Stimulated activated CD4-positive, alpha-beta T cell treated with anti-CD3 and anti-CD28 coated beads, Interleukin-1b, Interleukin-23, amount 100 ng/mL, for 1 hour (primary cell): Measurements from ENCODE around the gene PNN.
A peak's percentile ranks its signal among the peaks of the same experiment; 100 is the strongest.
"Not testable (repeated sequence)": the region's sequence is repeated elsewhere in the genome, so short reads cannot be mapped to it uniquely, and the experiment has no call there.

ENCODE experiments used
- DNase-seq, 2 donors: peaks; one replicate each; pipeline ENCODE4 v3.0.0-alpha.2; 2020; ENCODE audit warnings: low read depth in 2 of 2

Gene PNN

DNA sequence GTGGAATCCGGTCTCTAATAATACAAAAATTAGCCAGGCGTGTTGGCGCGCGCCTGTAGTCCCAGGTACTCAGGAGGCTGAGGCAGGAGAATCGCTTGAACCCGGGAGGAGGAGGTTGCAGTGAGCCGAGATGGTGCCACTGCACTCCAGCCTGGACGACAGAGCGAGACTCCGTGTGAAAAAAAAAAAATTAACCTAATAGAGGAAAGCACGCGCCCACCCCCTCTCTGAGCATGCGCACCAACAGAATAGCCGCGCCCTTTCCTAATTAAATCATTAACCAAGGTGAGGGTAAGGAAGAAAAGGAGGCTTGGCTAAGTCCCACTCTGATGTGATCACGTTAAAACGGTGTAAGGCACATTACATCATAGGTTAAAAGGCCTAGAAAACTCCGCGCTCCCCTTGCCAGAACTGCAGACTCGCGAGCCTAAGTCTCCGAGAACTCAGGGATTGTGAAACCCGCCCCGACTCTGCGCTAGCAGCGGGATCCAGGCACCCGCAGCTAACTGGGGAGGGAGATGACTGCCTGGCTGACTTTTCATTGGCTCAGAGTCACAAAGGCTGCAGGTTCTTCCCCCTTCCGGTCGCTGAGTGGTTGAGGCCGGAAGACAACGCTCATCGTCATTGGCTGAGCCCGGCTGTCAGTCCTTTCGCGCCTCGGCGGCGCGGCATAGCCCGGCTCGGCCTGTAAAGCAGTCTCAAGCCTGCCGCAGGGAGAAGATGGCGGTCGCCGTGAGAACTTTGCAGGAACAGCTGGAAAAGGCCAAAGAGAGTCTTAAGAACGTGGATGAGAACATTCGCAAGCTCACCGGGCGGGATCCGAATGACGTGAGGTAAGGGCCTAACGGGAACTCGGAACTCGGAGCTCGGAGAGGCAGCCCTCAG is at the start of gene PNN:
Gene PNN (plus strand): TSS at position 695 of the 885 bp plus-strand sequence. CDS start 26 bp downstream, at position 721.
- peak; percentile 78 to 88 for DNase-seq

DNA sequence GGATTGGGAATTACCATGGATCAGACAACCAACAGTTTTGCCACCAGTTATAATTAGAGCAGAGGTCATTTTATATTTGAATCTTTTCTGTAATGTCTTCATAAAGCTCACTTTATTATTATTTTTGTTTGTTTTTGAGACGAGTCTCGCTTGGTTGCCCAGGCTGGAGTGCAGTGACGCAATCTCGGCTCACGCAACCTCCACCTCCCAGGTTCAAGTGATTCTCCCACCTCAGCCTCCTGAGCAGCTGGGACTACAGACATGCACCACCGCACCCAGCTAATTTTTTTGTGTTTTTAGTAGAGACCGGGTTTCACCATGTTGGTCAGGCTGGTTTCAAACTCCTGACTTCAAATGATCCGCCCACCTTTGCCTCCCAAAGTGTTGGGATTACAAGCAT is 37.2 kb upstream of the PNN start:
- not testable (repeated sequence) for DNase-seq

DNA sequence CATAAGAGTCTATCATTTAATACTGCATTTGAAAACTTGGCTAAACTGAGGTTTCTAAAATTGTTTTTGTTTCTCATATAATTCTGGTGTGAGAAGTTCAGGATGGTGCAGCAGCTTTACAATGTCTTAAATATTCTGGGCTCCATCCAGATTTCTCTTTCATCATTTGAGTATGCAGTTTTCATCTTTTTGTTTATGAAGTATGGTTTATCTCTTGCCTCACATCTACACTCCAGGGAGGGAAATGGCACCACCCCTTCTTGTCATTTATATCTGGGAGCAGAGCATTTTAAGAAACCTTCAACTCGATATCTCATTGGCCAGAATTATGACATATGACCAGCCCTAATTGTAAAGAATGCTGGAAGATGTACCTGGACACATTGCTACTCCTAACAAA is 36.6 kb upstream of the PNN start:
- no peak for DNase-seq

DNA sequence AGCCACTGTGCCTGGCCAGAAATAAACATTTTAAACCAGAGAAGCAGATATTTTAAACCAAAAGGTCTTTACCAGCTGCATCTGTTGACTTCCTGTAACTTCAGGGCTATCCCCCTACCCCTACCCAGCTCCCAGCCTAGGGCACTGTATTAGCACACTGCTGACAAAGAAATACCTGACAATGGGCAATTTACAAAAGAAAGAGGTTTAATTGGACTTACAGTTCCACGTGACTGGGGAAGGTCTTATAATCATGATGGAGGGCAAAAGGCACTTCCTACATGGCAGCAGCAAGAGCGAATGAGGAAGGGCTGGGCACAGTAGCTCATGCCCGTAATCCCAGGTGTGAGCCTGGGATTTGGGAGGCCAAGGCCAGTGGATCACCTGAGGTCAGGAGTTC is 34.9 kb upstream of the PNN start:
- no peak for DNase-seq

DNA sequence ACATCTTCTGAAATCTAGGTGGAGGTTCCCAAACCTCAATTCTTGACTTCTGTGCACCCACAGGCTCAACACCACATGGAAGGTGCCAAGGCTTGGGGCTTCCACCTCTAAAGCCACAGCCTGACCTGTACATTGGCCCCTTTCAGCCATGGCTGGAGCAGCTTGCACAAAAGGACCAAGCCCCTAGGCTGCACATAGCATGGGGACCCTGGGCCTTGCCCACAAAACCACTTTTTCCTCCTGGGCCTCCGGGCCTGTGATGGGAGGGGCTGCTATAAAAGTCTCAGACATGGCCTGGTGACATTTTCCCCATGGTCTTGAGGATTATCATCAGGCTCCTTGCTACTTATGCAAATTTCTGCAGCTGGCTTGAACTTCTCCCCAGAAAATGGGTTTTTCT is 33.4 kb upstream of the PNN start:
- DNase-seq: not testable (repeated sequence)

- not testable (repeated sequence) for DNase-seq
Measured at GRCh38 chr14:39143226-39143625, 31.8 kb upstream of the PNN start.

DNA sequence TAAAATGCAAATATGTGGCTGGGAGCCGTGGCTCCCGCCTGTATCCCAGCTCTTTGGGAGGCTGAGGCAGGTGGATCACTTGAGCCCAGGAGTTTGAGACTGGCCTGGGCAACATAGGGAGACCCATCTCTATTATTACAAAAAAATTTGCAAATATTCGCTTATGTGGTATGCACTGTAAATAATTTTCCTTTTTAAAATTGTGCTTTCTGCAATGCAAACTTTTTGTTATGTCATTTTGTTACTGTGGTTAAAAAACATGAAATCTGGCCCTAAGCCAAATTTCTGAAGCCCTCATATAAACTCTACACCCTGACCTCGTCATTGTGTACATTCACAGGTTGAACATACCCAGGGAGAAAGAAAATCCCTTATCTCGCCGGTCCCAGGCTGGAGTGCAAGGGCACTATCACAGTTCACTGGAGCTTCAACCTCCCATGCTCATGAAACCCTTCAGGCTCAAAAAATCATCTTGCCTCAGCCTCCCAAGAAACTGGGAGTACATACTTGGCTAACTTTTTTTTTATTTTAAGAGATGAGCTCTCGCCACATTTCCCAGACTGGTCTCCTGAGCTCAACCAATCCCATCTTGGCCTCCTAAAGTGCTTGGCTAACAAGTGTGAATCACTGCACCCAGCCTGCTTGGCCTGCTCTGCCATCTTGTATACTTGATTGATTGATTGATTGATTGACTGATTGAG is 29.6 kb upstream of the PNN start:
- no peak for DNase-seq

DNA sequence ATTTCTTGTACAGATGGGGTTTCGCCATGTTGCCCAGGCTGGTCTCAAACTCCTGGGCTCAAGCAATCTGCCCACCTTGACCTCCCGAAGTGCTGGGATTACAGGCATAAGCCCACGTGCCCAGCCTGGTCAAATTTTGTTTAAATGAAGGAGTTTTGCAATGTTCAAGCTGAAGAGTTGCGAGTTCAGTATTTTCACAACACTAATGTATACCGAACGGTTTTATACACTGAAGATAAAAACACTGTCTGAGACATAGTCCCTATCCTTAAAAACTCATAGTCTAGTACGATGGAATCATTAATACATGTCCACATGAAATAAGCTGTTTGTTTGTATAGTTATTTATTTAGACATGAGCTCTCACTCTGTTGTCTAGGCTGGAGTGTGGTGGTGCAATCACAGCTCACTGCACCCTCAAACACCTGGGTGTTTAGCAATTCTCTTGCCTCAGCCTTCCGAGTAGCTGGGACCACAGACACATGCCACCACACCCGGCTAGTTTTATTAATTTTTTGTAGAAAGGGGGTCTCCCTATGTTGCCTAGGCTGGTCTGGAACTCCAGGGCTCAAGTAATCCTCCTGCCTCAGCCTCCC is 20.4 kb upstream of the PNN start:
- no peak for DNase-seq

DNA sequence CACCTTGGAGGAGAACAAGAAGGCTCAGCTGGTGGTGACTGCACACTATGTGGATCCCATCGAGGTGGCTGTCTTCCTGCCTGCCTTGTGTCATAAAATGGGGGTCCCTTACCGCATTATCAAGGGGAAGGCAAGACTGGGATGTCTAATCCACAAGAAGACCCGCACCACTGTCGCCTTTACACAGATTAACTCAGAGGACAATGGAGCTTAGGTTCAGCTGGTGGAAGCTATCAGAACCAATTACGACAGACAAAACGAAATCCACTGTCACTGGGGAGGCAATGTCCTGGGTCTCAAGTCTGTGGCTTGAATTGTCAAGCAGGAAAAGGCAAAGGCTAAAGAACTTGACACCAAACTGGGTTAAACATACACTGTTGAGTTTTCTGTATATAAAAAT is 17.6 kb upstream of the PNN start:
- DNase-seq: no peak

DNA sequence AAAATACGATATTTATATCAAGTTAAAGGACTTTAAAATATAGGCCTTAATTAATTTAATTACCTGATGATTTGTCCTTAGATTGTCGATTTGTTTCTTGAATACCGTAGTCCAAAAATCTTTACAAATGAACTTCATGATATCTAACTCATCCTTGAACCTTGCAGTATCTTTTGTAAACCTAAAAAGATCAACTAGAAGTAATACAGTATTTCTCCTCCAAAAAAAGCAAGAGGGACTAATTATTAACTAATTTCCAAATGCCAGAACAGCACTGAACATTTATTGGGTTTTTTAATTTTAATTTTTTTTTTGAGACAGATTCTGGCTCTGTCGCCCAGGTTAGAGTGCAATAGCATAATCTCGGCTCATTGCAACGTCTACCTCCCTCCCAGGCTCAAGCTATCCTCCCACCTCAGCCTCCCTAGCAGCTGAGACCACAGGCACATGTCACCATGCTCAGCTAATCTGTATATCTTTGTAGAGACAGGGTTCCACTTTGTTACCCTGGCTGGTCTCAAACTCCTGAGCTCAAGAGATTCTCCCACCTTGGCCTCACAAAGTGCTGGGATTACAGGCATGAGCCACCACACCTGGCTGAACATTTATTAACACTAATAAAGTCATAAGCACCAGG is 16.7 kb upstream of the PNN start:
- no peak for DNase-seq

DNA sequence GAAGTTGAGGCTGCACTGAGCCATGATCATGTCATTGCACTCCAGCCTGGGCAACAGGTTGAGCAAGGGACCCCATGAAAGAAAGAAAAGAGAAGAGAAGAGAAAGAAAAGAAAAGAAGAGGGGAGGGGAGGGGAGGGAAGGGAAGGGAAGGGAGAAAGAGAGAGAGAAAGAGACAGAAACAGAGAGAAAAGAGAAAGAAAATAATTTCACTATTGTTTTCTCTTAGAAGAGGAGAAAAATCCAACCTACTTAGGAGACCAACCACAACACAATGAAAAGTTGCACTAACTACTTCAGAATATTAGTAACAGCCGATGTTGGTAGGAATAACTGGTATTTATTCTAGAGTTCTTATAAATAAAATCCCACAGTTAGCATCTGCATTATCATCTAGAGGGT is 14.6 kb upstream of the PNN start:
- DNase-seq: no peak

DNA sequence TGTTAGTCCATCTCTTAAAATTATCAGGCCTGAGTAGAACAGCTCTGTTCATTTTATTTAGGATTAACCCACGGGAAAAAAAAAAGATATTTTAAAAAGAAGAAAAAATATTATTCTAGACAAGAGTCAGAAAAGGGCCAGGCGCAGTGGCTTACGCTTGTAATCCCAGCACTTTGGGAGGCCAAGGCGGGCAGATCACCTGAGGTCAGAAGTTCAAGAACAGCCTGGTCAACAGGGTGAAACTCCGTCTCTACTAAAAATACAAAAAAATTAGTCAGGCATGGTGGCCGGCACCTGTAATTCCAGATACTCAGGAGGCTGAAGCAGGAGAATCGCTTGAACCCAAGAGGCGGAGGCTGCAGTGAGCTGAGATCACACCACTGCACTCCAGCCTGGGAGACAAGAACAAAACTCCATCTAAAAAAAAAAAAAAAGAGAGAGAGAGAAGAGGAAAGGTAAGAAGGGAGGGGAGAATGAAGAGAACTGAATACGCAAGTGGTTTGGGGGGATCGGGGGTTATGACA is 7.2 kb upstream of the PNN start:
- DNase-seq: not testable (repeated sequence)

GRCh38 chr14:39168591-39168990 is 6.5 kb upstream of the PNN start:
- DNase-seq: no peak

- DNase-seq: no peak
Measured at GRCh38 chr14:39169541-39169900, 5.5 kb upstream of the PNN start.

- DNase-seq: no peak
Measured at GRCh38 chr14:39173198-39173597, 1.9 kb upstream of the PNN start.

- DNase-seq: no peak
Measured at GRCh38 chr14:39175445-39176262, 600 bp downstream of the PNN start.

GRCh38 chr14:39176263-39177167 is 1.5 kb downstream of the PNN start:
- DNase-seq: no peak

DNA sequence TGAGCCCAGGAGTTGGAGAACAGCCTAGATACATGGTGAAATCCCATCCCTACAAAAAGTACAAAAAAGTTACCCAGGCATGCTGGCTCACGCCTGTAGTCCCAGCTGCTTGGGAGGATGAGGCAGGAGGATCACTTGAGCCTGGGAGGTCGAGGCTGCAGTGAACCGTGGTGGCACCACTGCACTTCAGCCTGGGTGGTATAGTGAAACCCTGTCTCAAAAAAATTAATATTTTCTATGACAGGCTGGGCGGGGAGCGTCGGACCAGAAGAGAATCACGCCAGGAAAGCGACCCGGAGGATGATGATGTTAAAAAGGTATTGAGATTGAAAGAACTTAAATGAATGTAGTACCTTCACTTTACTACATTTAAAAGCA is 2.1 kb downstream of the PNN start:
- no peak for DNase-seq

DNA sequence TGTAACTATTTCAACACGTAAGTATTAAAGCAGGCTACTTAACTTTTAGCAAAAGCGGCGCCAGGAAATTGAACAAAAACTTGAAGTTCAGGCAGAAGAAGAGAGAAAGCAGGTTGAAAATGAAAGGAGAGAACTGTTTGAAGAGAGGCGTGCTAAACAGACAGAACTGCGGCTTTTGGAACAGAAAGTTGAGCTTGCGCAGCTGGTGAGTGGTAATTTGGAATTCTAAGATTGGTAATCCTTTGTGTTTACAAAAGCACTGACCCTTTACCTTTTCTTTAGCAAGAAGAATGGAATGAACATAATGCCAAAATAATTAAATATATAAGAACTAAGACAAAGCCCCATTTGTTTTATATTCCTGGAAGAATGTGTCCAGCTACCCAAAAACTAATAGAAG is 4.0 kb downstream of the PNN start:
- no peak for DNase-seq

DNA sequence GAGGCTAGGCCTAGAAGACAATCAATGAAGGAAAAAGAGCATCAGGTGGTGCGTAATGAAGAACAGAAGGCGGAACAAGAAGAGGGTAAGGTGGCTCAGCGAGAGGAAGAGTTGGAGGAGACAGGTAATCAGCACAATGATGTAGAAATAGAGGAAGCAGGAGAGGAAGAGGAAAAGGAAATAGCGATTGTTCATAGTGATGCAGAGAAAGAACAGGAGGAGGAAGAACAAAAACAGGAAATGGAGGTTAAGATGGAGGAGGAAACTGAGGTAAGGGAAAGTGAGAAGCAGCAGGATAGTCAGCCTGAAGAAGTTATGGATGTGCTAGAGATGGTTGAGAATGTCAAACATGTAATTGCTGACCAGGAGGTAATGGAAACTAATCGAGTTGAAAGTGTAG is 5.5 kb downstream of the PNN start:
- DNase-seq: no peak
